Measurements from ENCODE around the gene PAX5.

PAX5 gene

GRCh38 chr9:37036371-37036775 lies 2.3 kb upstream of the PAX5 start:
- Histone ChIP-seq H3K36me3 (ENCODE audit: control insufficient read depth, insufficient read depth, low read length) (no peaks in the 10 kb centered on the region), H3K9ac (ENCODE audit: low read depth, low read length) (no peak overlapping the region), H3K4me3 (ENCODE audit: low read depth, low read length) (peak overlapping the region; percentile 68), H3K9me3 (ENCODE audit: control insufficient read depth, insufficient read depth, low read length) (no peaks in the 10 kb centered on the region), H3K4me1 (ENCODE audit: control insufficient read depth, insufficient read depth, low read length) (peaks cover 12% of the 10 kb centered on the region), H3K27me3 (ENCODE audit: control insufficient read depth, insufficient read depth, low read length) (peaks cover 94% of the 10 kb centered on the region)

DNA sequence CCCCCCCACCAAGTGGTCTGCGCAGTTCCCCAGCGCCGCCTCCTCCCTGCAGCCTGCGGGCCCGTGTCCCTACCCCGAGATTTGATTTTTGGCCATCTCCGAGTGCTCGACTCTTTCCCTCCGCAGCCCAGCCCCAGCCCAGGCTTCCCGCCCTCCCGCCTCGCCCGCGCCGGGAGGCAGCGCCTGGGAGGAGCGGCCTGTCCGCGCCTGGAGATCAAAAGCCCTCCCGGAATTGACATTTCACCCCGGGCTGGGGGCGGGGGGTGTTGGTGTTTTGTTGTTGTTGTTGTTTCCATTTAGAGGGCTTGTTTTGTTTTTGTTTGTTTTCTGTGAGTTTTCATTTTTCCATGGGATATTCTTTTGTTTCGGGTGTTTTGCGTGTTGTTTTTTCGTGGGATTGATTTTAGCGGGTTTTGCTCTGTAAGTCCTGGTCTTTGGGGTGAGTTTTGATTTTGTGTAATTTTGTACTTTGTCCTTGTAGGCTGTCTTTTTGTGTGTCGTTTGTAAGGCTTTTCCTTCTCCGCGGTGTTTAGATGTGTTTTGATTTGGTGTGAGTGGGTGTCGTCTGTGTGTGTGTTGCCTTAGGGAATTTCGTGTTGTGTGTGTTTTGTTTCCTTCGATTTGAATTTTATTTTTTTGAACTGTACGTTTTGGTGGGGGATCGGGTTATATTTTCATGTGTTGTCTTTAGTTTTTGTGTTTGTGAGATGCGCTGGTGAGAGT lies 1.7 kb upstream of the PAX5 start:
- Histone ChIP-seq H3K9ac (ENCODE audit: low read depth, low read length) (no peak overlapping the region), H3K4me3 (ENCODE audit: low read depth, low read length) (peak overlapping the region; percentile 68), H3K4me1 (ENCODE audit: control insufficient read depth, insufficient read depth, low read length) (peaks cover 12% of the 10 kb centered on the region), H3K27me3 (ENCODE audit: control insufficient read depth, insufficient read depth, low read length) (peaks cover 94% of the 10 kb centered on the region), H3K36me3 (ENCODE audit: control insufficient read depth, insufficient read depth, low read length) (no peaks in the 10 kb centered on the region), H3K9me3 (ENCODE audit: control insufficient read depth, insufficient read depth, low read length) (no peaks in the 10 kb centered on the region)

DNA sequence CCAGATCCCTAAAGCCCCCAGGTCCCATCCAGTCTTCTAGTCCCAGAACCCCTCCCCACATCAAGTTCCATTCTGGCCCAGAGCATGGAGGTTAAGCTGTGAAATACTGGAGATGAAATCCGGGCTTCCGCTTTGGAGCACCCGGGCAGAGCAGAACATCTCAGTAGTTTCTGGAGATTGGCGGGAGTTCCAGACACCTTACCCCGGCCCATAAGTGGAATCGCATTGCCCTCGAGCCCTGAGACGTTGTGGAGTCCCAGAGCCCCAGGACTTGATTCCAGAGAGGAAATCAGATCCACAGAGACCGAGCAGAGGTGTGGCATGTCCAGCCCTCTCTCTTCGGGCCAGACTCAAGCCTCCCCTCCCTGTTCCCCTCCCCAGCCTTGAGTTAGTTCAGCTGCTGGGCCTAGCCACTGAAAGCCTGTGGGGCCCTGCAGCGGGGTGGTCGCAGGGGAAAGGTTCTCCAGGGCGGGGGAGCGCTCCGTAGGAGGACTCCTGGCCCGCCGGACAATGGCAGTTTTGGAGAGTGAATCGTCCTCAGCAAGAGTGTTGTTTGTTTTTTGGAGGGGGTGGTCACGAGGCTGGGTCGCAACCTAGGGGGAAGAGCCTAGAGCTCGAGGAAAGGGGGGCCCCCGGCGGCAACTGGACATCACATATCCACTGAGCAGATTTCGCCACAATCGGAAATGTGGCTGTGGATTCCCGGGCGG lies 1.0 kb upstream of the PAX5 start:
- H3K36me3 ChIP-seq (ENCODE audit: control insufficient read depth, insufficient read depth, low read length), result no peaks in the 10 kb centered on the region
- H3K9me3 ChIP-seq (ENCODE audit: control insufficient read depth, insufficient read depth, low read length), result no peaks in the 10 kb centered on the region
- H3K27me3 ChIP-seq (ENCODE audit: control insufficient read depth, insufficient read depth, low read length), result peaks cover 98% of the 10 kb centered on the region
- H3K4me3 ChIP-seq (ENCODE audit: low read depth, low read length), result peak overlapping the region; percentile 68
- peaks cover 10% of the 10 kb centered on the region for H3K4me1 ChIP-seq (ENCODE audit: control insufficient read depth, insufficient read depth, low read length)
- H3K9ac ChIP-seq (ENCODE audit: low read depth, low read length), result no peak overlapping the region

- Histone ChIP-seq H3K27me3 (ENCODE audit: control insufficient read depth, insufficient read depth, low read length) (peaks cover 99% of the 10 kb centered on the region), H3K9ac (ENCODE audit: low read depth, low read length) (no peak overlapping the region), H3K4me3 (ENCODE audit: low read depth, low read length) (peak overlapping the region; percentile 68), H3K36me3 (ENCODE audit: control insufficient read depth, insufficient read depth, low read length) (no peaks in the 10 kb centered on the region), H3K4me1 (ENCODE audit: control insufficient read depth, insufficient read depth, low read length) (peaks cover 9% of the 10 kb centered on the region), H3K9me3 (ENCODE audit: control insufficient read depth, insufficient read depth, low read length) (no peaks in the 10 kb centered on the region)
Measured at GRCh38 chr9:37034305-37034937, 353 bp upstream of the PAX5 start.

GRCh38 chr9:37033141-37033540 lies 927 bp downstream of the PAX5 start:
- Histone ChIP-seq H3K4me1 (ENCODE audit: control insufficient read depth, insufficient read depth, low read length) (peaks cover 13% of the 10 kb centered on the region), H3K9me3 (ENCODE audit: control insufficient read depth, insufficient read depth, low read length) (no peaks in the 10 kb centered on the region), H3K27me3 (ENCODE audit: control insufficient read depth, insufficient read depth, low read length) (peaks cover 99% of the 10 kb centered on the region), H3K9ac (ENCODE audit: low read depth, low read length) (no peak overlapping the region), H3K36me3 (ENCODE audit: control insufficient read depth, insufficient read depth, low read length) (no peaks in the 10 kb centered on the region), H3K4me3 (ENCODE audit: low read depth, low read length) (peak overlapping the region; percentile 9)

- Histone ChIP-seq H3K4me1 (ENCODE audit: control insufficient read depth, insufficient read depth, low read length) (peaks cover 15% of the 10 kb centered on the region), H3K9me3 (ENCODE audit: control insufficient read depth, insufficient read depth, low read length) (no peaks in the 10 kb centered on the region), H3K27me3 (ENCODE audit: control insufficient read depth, insufficient read depth, low read length) (peaks cover 98% of the 10 kb centered on the region), H3K9ac (ENCODE audit: low read depth, low read length) (no peak overlapping the region), H3K4me3 (ENCODE audit: low read depth, low read length) (peak overlapping the region; percentile 9), H3K36me3 (ENCODE audit: control insufficient read depth, insufficient read depth, low read length) (no peaks in the 10 kb centered on the region)
Measured at GRCh38 chr9:37032713-37033112, 1.4 kb downstream of the PAX5 start.

- Histone ChIP-seq H3K4me3 (ENCODE audit: low read depth, low read length) (no peak overlapping the region), H3K9me3 (ENCODE audit: control insufficient read depth, insufficient read depth, low read length) (no peaks in the 10 kb centered on the region), H3K36me3 (ENCODE audit: control insufficient read depth, insufficient read depth, low read length) (no peaks in the 10 kb centered on the region), H3K27me3 (ENCODE audit: control insufficient read depth, insufficient read depth, low read length) (peaks cover 95% of the 10 kb centered on the region), H3K4me1 (ENCODE audit: control insufficient read depth, insufficient read depth, low read length) (peaks cover 15% of the 10 kb centered on the region), H3K9ac (ENCODE audit: low read depth, low read length) (no peak overlapping the region)
Measured at GRCh38 chr9:37031902-37032301, 2.2 kb downstream of the PAX5 start.

GRCh38 chr9:37031081-37031480 lies 3.0 kb downstream of the PAX5 start:
- no peaks in the 10 kb centered on the region for H3K36me3 ChIP-seq (ENCODE audit: control insufficient read depth, insufficient read depth, low read length)
- H3K27me3 ChIP-seq (ENCODE audit: control insufficient read depth, insufficient read depth, low read length), result peaks cover 95% of the 10 kb centered on the region
- H3K9me3 ChIP-seq (ENCODE audit: control insufficient read depth, insufficient read depth, low read length), result no peaks in the 10 kb centered on the region
- no peak overlapping the region for H3K9ac ChIP-seq (ENCODE audit: low read depth, low read length)
- peaks cover 14% of the 10 kb centered on the region for H3K4me1 ChIP-seq (ENCODE audit: control insufficient read depth, insufficient read depth, low read length)
- peak overlapping the region; percentile 19 for H3K4me3 ChIP-seq (ENCODE audit: low read depth, low read length)

- no peaks in the 10 kb centered on the region for H3K36me3 ChIP-seq (ENCODE audit: control insufficient read depth, insufficient read depth, low read length)
- no peaks in the 10 kb centered on the region for H3K9me3 ChIP-seq (ENCODE audit: control insufficient read depth, insufficient read depth, low read length)
- peaks cover 95% of the 10 kb centered on the region for H3K27me3 ChIP-seq (ENCODE audit: control insufficient read depth, insufficient read depth, low read length)
- peak overlapping the region; percentile 56 for H3K4me3 ChIP-seq (ENCODE audit: low read depth, low read length)
- no peak overlapping the region for H3K9ac ChIP-seq (ENCODE audit: low read depth, low read length)
- peaks cover 14% of the 10 kb centered on the region for H3K4me1 ChIP-seq (ENCODE audit: control insufficient read depth, insufficient read depth, low read length)
Measured at GRCh38 chr9:37030611-37030939, 3.5 kb downstream of the PAX5 start.

DNA sequence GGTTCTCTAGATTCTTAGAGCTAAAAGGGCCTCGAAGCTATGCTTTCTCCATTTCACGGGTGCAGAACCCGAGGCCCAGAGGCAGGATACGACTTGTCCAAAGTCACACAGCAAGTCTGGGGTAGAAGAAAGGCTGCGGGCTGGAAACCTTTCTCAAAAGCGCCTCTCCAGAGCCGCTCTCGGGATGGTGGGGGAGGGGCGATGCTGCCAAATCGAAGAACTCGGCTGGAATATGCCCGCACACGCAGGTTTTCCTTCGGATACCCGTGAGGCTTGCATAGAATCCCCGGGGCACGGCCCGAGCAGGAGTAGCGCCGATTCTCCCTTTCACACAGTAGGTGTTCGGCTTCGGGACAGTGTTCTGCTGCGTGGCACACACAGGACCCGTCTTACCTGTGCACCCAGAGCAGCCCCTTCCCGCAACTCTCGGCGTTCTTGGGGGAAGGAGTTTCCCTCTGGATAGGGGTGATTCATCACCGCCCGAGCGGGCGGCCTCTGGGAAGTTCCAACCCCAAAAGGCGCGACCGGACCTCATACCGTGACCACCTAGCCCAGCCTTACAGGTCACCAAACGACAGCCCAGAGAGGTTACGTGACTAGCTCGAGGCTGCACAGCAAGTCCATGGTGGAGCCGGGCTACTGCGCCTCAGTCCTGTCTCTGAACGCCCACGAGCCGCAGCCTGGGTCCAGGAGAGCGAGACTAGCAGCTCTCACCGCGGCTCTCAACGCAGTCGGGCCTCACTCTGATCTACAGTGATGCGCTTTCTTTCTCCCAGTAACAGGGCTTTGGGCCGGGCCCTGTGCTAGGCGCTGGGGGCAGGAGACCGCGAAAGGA lies 4.1 kb downstream of the PAX5 start:
- H3K27me3 ChIP-seq (ENCODE audit: control insufficient read depth, insufficient read depth, low read length), result peaks cover 96% of the 10 kb centered on the region
- no peak overlapping the region for H3K9ac ChIP-seq (ENCODE audit: low read depth, low read length)
- H3K36me3 ChIP-seq (ENCODE audit: control insufficient read depth, insufficient read depth, low read length), result no peaks in the 10 kb centered on the region
- peaks cover 16% of the 10 kb centered on the region for H3K4me1 ChIP-seq (ENCODE audit: control insufficient read depth, insufficient read depth, low read length)
- H3K4me3 ChIP-seq (ENCODE audit: low read depth, low read length), result peak overlapping the region; percentile 56
- H3K9me3 ChIP-seq (ENCODE audit: control insufficient read depth, insufficient read depth, low read length), result no peaks in the 10 kb centered on the region

DNA sequence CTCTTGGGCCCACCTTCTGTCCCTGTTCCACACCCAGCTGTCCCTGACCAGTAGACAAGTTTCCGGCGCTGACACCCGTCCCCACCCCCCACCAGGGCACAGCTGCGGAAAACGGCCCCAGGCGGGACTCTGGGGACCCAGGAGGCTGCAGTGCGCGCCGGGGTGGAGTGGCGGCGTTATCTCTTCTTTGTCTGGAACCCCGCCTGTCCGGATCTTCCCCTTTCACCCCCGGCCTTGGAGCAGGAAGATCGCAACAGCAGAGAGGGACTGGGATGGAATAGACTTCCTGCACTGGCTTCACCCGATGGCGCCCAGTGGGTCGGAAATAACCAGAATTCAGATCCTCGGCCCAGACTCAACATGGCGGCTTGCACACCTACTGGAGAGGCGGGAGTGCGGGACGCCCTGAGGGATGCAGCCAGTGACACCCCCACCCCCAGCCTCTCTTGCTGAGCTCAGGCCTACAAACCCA lies 4.7 kb downstream of the PAX5 start:
- H3K36me3 ChIP-seq (ENCODE audit: control insufficient read depth, insufficient read depth, low read length), result no peaks in the 10 kb centered on the region
- H3K4me3 ChIP-seq (ENCODE audit: low read depth, low read length), result peak overlapping the region; percentile 56
- no peak overlapping the region for H3K9ac ChIP-seq (ENCODE audit: low read depth, low read length)
- H3K9me3 ChIP-seq (ENCODE audit: control insufficient read depth, insufficient read depth, low read length), result no peaks in the 10 kb centered on the region
- H3K4me1 ChIP-seq (ENCODE audit: control insufficient read depth, insufficient read depth, low read length), result peaks cover 16% of the 10 kb centered on the region
- peaks cover 96% of the 10 kb centered on the region for H3K27me3 ChIP-seq (ENCODE audit: control insufficient read depth, insufficient read depth, low read length)
